HG02642 (cell line): ENCODE measurements around the gene PDIA4.
"Not testable (repeated sequence)": the region's sequence is repeated elsewhere in the genome, so short reads cannot be mapped to it uniquely, and the experiment has no call there.

ENCODE experiments used
- ATAC-seq: cut with Tn5 transposase; IDR thresholded peaks from one replicate; pipeline ENCODE4 v1.9.1; 2021; ENCODE audit warnings: mild to moderate bottlenecking; ENCODE audit not compliant: unreplicated experiment, poor library complexity

Gene PDIA4

GRCh38 chr7:149028346-149029109 lies at the start of gene PDIA4:
Gene PDIA4, minus strand, starts transcription at chr7:149028505. Its CDS starts 97 bp downstream, at chr7:149028408.
- ATAC-seq = peak; percentile 93

GRCh38 chr7:149077594-149077993 lies 49.3 kb upstream of the PDIA4 start:
- ATAC-seq = no peak

DNA sequence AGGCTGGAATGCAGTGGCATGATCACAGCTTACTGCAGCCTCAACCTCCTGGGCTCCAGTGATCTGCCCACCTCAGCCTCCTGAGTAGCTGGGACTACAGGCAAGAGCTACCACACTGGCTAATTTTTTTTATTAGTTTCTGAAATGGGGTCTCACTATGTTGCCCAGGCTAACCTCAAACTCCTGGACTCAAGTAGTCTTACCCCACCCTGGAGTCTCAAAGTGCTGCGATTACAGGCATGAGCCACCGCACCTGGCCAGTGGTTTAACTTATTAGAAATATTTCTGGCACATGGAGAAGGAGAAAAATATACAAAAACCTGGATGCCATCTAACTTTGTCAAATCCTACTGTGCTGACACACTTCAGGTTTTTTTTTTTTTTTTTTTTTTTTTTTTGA lies 47.0 kb upstream of the PDIA4 start:
- no peak for ATAC-seq

DNA sequence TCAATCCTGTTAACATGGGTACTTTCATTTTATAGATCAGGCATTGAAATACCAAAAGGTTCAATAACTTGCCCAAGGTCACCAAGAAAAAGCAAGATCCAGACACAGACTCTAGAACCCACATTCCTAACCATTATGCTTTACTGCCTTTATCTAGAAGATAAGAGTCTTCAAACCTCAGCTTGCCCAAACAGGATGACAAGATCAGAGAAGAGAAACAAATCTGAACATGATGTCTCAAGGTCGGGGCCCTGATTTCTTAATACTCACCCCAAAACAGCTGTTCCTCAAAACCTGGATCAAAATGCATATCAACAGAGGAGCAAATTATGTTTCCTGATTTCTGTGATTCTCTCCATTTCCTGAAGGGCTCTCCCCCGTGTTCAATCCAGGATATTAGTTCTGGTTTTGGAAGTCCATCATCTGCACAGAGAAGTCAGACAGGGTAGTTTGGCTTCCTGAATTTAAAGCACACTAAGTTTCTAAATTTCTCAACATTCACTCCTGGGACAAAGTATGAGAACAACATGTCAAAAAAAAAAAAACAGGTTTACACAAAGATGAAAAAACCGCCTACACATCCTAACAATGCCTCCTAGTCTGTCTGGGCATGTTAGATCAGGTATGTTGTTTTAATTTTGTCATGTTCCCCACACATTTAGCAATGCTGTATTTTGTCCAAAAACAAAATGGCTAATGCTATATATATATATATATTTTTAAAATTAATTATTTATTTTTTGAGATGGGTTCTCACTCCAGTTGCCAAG lies 46.0 kb upstream of the PDIA4 start:
- ATAC-seq = no peak

GRCh38 chr7:149072438-149072775 lies 44.1 kb upstream of the PDIA4 start:
- no peak for ATAC-seq

- ATAC-seq = peak; percentile 53
Observed at GRCh38 chr7:149071641-149072437, 43.5 kb upstream of the PDIA4 start.

- peak; percentile 23 for ATAC-seq
Observed at GRCh38 chr7:149071182-149071635, 42.9 kb upstream of the PDIA4 start.

- ATAC-seq = no peak
Observed at GRCh38 chr7:149070372-149071125, 42.2 kb upstream of the PDIA4 start.

DNA sequence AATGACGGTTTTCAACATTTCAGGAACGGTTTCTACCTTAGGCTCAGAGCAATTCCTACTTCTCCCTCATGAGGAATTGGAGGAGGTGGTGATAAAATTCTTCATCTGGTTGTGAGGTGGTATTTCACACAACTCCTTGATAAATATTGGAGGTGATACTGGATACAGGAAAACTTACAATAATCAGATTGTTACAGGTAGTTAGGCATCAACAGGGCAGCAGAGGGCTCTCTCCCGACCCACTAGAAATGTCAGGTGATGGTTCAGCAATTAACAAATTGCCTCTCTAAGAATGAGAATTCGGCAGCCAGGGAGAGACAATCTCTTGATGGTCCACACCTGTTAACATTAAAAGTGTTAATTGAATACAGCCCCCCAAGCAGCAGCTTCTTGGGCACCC lies 39.6 kb upstream of the PDIA4 start:
- ATAC-seq = no peak

DNA sequence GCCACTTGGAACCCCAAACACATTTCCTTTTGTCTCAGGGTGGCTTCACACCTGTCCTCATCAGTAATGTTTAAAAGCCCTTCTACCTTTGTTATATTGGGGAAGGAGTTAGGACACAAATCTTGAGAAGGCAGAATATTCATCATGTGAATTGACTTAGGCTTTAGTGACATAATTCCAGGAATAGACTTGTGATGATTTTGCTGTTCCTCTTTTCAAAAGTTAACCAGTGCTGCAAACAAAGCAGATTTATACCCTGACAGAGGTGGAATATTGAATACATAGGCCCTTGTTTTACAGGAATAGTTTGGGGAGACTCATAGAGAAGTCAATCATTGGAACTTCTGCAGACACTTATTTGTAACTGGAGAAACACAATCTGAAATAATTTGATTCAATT lies 35.2 kb upstream of the PDIA4 start:
- ATAC-seq = no peak

DNA sequence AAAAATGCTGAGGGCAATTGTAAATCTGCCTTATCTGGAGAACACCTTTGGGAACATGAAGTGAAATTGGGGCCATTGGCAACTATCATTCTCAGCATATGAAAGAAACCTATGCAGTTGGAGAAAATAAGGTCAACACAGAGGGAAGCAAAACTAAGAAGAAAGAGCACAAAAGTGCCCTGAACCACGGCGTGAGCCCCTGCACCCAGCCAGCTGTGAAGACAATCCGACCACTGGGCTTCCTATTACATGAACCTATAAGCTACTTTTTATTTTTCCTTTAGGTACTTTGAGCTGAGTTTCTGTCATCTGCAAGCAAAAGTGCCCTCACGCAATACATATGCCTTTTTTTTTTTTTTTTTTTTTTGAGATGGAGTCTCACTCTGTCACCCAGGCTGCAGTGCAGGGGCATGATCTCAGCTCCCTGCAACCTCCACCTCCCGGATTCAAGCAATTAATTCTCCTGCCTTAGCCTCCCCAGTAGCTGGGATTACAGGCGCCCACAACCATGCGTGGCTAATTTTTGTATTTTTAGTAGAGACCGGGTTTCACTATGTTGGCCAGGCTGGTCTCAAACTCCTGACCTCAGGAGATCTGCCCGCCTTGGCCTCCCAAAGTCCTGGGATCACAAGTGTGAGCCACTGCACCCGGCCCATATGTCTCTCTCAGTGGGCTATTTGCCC lies 34.1 kb upstream of the PDIA4 start:
- not testable (repeated sequence) for ATAC-seq

- no peak for ATAC-seq
Observed at GRCh38 chr7:149060156-149060555, 31.9 kb upstream of the PDIA4 start.

DNA sequence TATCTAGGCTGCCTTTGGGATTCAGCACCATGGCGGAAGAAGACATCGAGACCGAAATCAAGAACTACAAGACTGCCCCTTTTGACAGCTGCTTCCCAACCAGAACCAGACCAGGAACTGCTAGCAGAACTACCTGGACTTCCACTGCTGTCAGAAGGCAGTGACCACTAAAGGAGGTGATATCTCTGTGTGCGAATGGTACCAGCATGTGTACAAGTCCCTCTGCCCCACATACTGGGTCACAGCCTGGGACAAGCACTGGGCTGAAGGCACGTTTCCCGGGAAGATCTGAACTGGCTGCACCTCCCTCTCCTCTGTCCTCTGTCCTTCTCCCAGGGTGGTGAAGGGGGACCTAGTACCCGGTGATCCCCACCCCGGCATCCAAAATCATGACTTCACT lies 25.6 kb upstream of the PDIA4 start:
- ATAC-seq = no peak

GRCh38 chr7:149053384-149053783 lies 25.1 kb upstream of the PDIA4 start:
- no peak for ATAC-seq

DNA sequence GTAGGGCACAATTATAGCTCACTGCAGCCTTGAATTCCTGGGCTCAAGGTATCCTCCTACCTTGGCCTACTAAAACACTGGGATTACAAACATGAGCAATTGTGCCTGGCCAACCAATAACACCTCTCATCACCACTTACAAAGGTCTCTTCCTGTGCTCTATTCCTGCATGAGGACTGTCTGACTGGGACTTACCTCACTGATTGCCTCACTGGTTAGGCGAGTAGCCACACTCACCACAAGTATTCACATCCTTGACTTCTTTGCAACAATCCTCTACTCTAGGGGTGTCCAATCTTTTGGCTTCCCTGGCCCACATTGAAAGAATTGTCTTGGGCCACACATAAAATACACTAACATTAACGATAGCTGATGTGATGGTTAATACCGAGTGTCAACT lies 22.6 kb upstream of the PDIA4 start:
- no peak for ATAC-seq

DNA sequence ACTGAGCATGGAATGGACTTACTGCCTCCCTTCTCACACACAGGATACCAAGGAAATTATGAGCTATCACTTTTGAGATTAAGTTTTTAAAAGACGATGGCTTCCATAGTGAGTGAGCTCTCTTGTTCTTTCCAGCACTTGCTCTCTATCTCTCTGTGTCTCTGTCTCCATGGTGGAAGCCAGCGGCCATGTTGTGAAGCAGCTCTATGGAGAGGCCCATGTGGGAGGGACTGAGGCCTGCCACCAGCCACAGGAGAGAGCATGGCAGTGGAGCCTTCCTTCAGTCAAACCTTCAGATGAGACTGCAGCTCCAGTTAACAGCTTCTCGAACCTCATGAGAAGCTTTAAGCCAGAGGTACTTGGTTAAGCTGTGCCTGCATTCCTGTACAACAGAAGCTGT lies 20.5 kb upstream of the PDIA4 start:
- no peak for ATAC-seq

DNA sequence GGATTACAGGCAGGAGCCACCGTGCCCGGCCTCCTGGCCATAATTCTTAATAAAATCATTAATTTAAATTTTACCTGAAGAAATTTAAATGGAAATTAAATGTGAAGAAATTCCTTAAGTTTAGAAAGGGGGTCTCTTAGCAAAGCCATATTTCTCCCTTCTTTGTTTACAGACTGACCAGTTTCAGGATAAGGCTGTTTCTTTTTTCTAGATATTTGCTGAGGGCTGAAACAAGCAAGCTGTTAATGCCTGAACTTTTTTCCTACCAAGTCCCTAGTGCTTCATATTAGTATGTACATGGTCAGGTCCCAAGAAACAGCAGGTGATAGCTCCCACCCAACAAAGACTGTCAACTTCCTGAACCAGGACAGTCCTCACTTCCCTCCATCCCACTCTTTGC lies 18.1 kb upstream of the PDIA4 start:
- no peak for ATAC-seq

DNA sequence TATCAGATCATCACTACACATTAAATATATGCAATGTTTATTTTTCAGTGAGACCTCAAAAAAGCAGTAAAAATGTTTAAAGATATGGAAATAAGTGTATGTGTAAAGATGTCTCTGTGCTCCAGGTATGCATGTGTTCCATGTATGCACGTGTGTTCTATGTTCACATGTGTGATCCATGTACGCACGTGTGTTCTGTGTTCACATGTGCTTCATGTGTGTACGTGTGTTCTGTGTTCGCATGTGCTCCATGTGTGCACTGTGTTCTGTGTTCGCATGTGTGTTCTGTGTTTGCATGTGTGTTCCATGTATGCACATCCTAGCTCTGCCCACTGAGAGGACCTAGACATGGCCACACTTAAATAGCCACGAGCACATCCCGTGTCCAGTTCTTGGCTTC lies 15.6 kb upstream of the PDIA4 start:
- no peak for ATAC-seq

GRCh38 chr7:149041350-149041749 lies 13.0 kb upstream of the PDIA4 start:
- no peak for ATAC-seq

- not testable (repeated sequence) for ATAC-seq
Observed at GRCh38 chr7:149038641-149039040, 10.3 kb upstream of the PDIA4 start.
